GM15510 (cell line): Measurements from ENCODE around the gene ITGA1.

Experiments used
- POLR2A ChIP-seq: IDR thresholded peaks from 3 replicates; pipeline ENCODE4 v1.6.1; 2011; ENCODE audit warnings: borderline replicate concordance; ENCODE audit not compliant: insufficient read length; ENCODE audit errors: extremely low read depth

The ITGA1 gene

GRCh38 chr5:52884453-52884852, 96.7 kb downstream of the ITGA1 start:
- no peak for TF ChIP-seq POLR2A

GRCh38 chr5:52885614-52886013, 97.9 kb downstream of the ITGA1 start:
- no peak for TF ChIP-seq POLR2A

- no peak for TF ChIP-seq POLR2A
Measured at GRCh38 chr5:52886206-52886605, 98.5 kb downstream of the ITGA1 start.

- no peak for TF ChIP-seq POLR2A
Measured at GRCh38 chr5:52887066-52887465, 99.3 kb downstream of the ITGA1 start.

- TF ChIP-seq POLR2A: no peak
Measured at GRCh38 chr5:52888363-52888762, 100.6 kb downstream of the ITGA1 start.

DNA sequence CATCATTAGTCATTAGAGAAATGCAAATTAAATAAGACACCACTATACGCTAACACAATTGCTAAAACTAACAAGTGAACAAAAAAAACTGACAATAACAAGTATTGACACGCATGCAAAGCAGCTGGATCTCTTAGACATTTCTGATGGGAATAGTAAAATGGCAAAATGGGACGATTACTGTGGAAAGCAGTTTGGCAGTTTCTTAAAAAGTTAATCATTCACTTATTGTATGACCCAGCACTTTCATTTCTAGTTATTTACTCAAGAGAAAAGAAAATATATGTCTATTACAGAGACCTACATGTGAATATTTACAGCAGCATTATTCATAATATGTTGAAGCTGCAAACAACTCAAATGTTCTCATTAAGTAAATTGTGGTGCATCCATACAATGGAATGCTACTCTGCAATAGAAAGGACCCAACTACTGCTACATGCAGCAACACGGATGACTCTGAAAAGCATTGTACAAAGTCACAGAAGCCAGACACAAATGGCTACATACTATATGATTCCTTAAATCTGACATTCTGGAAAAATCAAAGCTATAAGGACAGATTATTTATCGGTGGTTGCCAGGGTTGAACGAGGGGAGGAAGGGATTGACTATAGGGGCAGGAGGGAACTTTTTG, 104.6 kb downstream of the ITGA1 start:
- no peak for TF ChIP-seq POLR2A

DNA sequence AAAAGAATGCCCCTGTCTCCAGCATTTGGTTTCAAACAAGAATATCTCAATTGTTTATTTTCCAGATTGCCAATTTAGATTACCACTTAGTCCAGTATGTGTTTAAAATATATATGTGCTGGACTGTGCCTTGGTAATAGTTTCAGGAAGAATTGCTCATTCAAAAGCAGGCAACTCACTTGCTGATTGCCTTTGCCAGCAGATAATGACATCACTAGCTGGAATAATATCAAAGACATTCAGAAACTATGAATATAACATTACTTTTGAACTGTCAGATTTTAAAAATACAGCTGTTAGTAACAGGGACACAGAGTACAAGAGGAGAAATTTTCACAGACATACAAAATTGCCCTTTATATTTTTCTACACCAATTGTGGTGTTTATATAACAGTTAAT, 105.4 kb downstream of the ITGA1 start:
- no peak for TF ChIP-seq POLR2A

DNA sequence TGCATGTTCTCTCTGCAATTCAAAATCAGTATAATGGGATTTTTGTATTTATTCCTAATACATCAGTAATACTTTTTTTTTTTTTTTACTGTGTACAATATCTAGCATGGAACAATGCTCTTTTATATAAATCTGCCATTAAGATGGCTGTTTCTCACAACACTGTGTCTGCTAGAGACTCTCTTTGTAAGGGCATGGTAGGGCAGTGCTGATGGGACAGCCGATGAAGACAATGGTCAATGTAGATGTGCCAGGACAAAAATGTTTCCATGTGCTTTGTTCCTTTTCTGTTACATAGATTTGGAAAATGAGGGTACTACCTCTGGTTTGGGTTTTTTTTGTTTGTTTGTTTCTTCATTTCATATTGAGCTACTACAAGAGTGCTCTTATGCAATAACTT, 106.1 kb downstream of the ITGA1 start:
- TF ChIP-seq POLR2A: no peak

DNA sequence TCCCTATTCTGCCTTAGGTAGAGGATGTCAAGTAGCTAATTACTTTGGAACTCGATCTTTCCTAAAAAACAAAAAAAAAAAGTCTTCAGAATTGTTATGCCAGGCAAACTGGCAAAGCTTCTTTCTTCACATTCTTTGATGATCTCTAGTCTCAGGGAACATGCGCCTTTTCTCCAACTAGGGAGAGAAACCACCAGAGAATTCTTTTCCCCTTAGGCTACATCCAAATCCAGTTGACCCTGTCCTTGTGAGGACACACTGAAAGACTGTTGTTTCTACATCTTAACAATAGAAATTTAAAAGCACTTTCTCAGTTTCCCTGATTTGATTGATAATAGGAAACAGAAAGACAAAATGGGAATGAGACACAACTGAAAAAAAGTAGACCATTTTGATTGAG, 106.7 kb downstream of the ITGA1 start:
- TF ChIP-seq POLR2A: no peak

- TF ChIP-seq POLR2A: no peak
Measured at GRCh38 chr5:52895075-52895474, 107.4 kb downstream of the ITGA1 start.

DNA sequence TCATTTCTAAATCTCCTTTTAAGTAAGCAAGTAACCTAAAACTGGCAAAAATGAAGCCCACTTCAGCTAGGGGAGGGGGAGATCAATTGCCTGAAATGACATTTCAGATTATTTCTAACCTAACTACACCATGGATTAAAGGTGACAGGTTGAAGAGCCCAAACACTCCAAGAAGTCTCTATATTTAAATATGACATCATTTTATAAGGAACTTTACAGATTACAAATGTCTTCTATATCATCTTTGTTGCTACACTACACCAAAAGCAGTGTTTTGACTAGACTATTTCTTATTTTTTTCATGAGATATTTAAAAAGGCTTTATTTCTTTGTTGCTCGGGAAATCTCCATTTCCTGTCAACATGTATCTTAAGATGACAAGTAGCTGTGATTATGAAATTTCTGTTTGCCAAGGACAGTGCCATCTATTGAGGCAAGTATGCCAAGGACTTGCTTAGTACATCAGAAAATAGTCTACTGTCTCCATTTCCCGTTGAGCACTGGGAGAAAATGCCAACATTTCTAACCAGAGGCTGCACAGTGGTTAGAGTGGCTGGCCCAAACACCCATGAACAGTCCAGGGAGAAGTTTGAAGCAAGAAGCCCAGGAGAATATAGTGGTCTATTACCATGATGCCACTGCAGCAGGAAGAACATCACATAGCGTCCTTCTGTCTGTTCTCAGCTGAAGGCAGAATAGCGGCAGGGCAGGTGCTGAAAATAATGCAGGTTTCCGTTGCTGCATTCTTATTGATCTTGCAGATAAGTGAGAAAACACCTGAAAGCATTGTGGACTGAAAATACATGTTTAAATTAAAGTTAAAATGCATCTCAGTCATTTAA, 108.1 kb downstream of the ITGA1 start:
- no peak for TF ChIP-seq POLR2A

DNA sequence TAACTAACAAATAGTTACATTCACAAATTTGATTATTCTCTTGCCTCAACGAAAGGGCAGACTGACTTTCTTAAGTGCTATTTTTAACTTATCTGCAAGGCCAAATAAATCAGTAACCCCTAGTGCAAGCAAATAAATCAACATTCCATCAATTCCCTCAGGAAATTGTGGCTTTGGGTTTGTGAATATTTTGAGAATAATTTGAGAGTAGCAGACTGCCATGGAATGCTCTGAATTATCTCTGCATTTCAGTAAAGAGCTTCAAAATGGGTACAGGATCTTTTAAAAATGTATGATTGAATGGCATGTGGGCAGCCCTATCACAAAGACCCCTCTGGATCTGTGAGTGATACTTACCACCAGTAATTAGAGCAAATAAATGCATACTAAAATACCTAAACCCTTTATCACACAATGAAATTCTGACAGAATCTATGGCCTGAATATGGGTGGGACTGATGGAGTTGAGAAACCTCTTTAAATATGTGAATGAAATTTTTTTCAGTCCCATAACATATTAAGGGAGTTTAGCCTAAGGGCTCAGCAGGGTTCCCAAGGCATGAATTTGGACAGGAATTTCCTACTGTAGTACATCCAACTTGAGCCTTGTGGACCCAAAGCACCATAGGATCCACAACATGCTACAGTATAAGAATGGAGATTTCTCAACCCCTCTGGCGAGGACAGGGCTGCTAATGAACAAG, 109.0 kb downstream of the ITGA1 start:
- no peak for TF ChIP-seq POLR2A

- no peak for TF ChIP-seq POLR2A
Measured at GRCh38 chr5:52897238-52897614, 109.5 kb downstream of the ITGA1 start.

DNA sequence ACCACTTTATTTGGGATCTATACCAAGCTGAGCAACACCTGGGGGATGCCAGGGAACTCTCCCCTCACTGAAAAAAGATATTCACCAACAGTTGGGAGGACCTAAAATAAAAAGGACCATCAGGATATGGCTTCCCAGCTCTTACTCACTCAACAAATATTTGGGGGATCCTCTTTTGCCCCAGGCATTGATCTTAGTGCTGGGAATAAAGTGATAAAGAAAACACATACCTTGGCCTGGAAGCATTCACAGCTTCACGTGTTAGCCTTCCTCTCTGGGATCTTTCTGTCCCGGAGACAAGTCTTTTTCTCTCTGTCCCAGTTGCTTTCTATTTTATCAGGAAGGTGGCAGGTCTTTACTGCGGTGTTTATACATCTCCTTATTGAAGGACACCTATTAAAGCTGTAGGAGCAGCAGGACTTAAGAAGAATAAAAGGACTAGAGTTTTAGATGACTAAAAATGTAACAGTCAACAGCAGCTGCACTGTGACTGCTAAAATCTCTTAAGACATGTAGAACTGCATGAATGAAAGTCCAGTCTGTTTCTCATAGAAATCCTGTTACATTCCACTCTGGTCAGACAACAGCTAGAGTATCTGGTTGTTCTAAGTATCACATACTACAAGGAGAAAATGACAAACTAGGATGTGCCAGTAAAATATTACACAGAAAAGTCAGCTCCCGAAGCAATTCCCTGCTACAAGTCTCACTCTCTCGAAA, 111.4 kb downstream of the ITGA1 start:
- no peak for TF ChIP-seq POLR2A

GRCh38 chr5:52903142-52903541, 115.4 kb downstream of the ITGA1 start:
- TF ChIP-seq POLR2A: no peak
